NOMO-1 treated with dmso at 0.1 percent for 144 hours (cell line): ENCODE results near the gene IL17REL.

ENCODE experiments used
- DNase-seq: peaks from one replicate; lab custom pipeline; 2025; ENCODE audit not compliant: unreplicated experiment; lab: John Stamatoyannopoulos, UW

Gene IL17REL

GRCh38 chr22:50008151-50009040 is 4.2 kb downstream of the IL17REL start:
- DNase-seq, result no peak

- no peak for DNase-seq
Measured at GRCh38 chr22:50007057-50007511, 5.5 kb downstream of the IL17REL start.

GRCh38 chr22:50004918-50005317 is 7.6 kb downstream of the IL17REL start:
- peak; percentile 14 for DNase-seq

GRCh38 chr22:50002791-50003190 is 9.8 kb downstream of the IL17REL start:
- DNase-seq, result no peak

- no peak for DNase-seq
Measured at GRCh38 chr22:50001388-50002231, 11.0 kb downstream of the IL17REL start.

GRCh38 chr22:50000587-50001387 is 11.8 kb downstream of the IL17REL start:
- no peak for DNase-seq

GRCh38 chr22:49999946-50000586 is 12.5 kb downstream of the IL17REL start:
- DNase-seq, result no peak

GRCh38 chr22:49999063-49999945 is 13.3 kb downstream of the IL17REL start:
- no peak for DNase-seq

- DNase-seq, result no peak
Measured at GRCh38 chr22:49998718-49999062, 13.9 kb downstream of the IL17REL start.

- DNase-seq, result no peak
Measured at GRCh38 chr22:49997932-49998717, 14.4 kb downstream of the IL17REL start.

GRCh38 chr22:49997251-49997599 is 15.3 kb downstream of the IL17REL start:
- no peak for DNase-seq

- DNase-seq, result no peak
Measured at GRCh38 chr22:49996518-49997250, 15.9 kb downstream of the IL17REL start.

- DNase-seq, result no peak
Measured at GRCh38 chr22:49996119-49996517, 16.4 kb downstream of the IL17REL start.

- DNase-seq, result no peak
Measured at GRCh38 chr22:49995361-49996118, 17.0 kb downstream of the IL17REL start.

GRCh38 chr22:49995041-49995360 is 17.6 kb downstream of the IL17REL start:
- DNase-seq, result no peak

GRCh38 chr22:49994361-49995040 is 18.1 kb downstream of the IL17REL start:
- no peak for DNase-seq

- DNase-seq, result no peak
Measured at GRCh38 chr22:49993649-49994360, 18.8 kb downstream of the IL17REL start.
